Panc1 (cell line): ENCODE measurements around the gene COX17. TPM values are rescaled to one million over a fixed set of nuclear protein-coding genes. Genes with fewer than 3 reads are reported as not detected.

Experiments used
- ATAC-seq: fragments of 200-7000 bp; cut with Tn5 transposase; 2 replicates; pipeline ENCODE4 v1.9.1; 2020; ENCODE audit warnings: mild to moderate bottlenecking, moderate library complexity
- BruUV-seq: library from RNA; stranded (reverse); fragments of 400-500 nt; replicated peaks from 2 replicates; lab custom pipeline; 2021; lab: Mats Ljungman, UMichigan
- CTCF ChIA-PET: fragments of 300-600 bp; sonication (Branson Sonifier 250); formaldehyde crosslinking; loops from one replicate; lab custom pipeline; 2022; ENCODE audit warnings: antibody characterized with exemption; lab: Charles Lee
- POLR2A ChIA-PET: fragments of 300-600 bp; sonication (Branson Sonifier 250); formaldehyde crosslinking; loops from one replicate; lab custom pipeline; 2022; ENCODE audit warnings: antibody characterized with exemption; lab: Charles Lee
- DNase-seq: peaks from one replicate; pipeline ENCODE4 v3.0.0-alpha.2; 2010; ENCODE audit warnings: low read depth, low spot score
- H3K27ac ChIP-seq: 2 replicates; pipeline ENCODE4 v1.5.1; 2011; ENCODE audit warnings: mild to moderate bottlenecking, low read length, inconsistent platforms
- H3K27me3 ChIP-seq: fragments of 200-500 bp; sonication (Bioruptor generic); 2 replicates; pipeline ENCODE4 v1.6.0; 2014; ENCODE audit warnings: low read length, inconsistent platforms; ENCODE audit not compliant: control insufficient read depth, insufficient read depth
- H3K36me3 ChIP-seq: fragments of 200-500 bp; sonication (Bioruptor generic); 2 replicates; pipeline ENCODE4 v1.5.1; 2014; ENCODE audit warnings: inconsistent platforms, mild to moderate bottlenecking, low read length, moderate library complexity; ENCODE audit not compliant: control insufficient read depth, insufficient read depth
- H3K4me1 ChIP-seq: 2 replicates; pipeline ENCODE4 v1.5.1; 2011; ENCODE audit warnings: inconsistent platforms, mild to moderate bottlenecking, low read length, moderate library complexity; ENCODE audit not compliant: control insufficient read depth, insufficient read depth
- H3K4me3 ChIP-seq, 2 experiments: 2 replicates each; pipeline ENCODE4 v1.5.1; 2011 to 2012; ENCODE audit warnings: low read depth in 2 of 2, low read length in 2 of 2, mild to moderate bottlenecking in 2 of 2, inconsistent platforms in 1 of 2, moderate library complexity in 1 of 2
- H3K9me3 ChIP-seq: fragments of 200-500 bp; sonication (Bioruptor generic); 2 replicates; pipeline ENCODE4 v1.5.1; 2014; ENCODE audit warnings: low read depth, mild to moderate bottlenecking, inconsistent platforms, low read length, moderate library complexity; ENCODE audit not compliant: control insufficient read depth, insufficient read depth
- CTCF ChIP-seq: fragments of 450-650 bp; IDR thresholded peaks from 2 replicates; pipeline ENCODE4 v1.5.1; 2017; ENCODE audit warnings: mild to moderate bottlenecking
- POLR2AphosphoS5 ChIP-seq: IDR thresholded peaks from 2 replicates; pipeline ENCODE4 v1.6.1; 2012; ENCODE audit warnings: mild to moderate bottlenecking, low read depth, low read length, moderate library complexity
- REST ChIP-seq, 2 experiments: IDR thresholded peaks; 2 replicates each; pipeline ENCODE4 v1.6.1; 2011 to 2012; ENCODE audit warnings: low read depth in 2 of 2, control low read depth in 1 of 2, low read length in 1 of 2, mild to moderate bottlenecking in 1 of 2, moderate library complexity in 1 of 2; ENCODE audit not compliant: insufficient read depth in 1 of 2
- SIN3A ChIP-seq: IDR thresholded peaks from 2 replicates; pipeline ENCODE4 v1.6.1; 2012; ENCODE audit warnings: low read depth, mild to moderate bottlenecking, low read length, moderate library complexity, borderline replicate concordance; ENCODE audit not compliant: insufficient read depth
- TCF7L2 ChIP-seq: IDR thresholded peaks from 2 replicates; pipeline ENCODE4 v1.6.1; 2011; ENCODE audit warnings: mild to moderate bottlenecking, low read depth, low read length, inconsistent platforms
- in situ Hi-C: cut with HindIII; loops from 2 replicates; pipeline ENCODE4 v1.10.0; 2016; ENCODE audit warnings: low sequenced_read_pairs, low pct_unique_long_range_greater_than_20kb
- intact Hi-C: fragments of 100-400 bp; cut with micrococcal nuclease; formaldehyde crosslinking; loops from one replicate; pipeline ENCODE4 v1.10.0; 2022; ENCODE audit not compliant: unreplicated experiment
- total RNA-seq: library from RNA; stranded (reverse); gene quantifications from one replicate; pipeline ENCODE4 v1.2.1, GENCODE V29; 2021; ENCODE audit not compliant: unreplicated experiment

Gene COX17
- total RNA-seq, 1 experiment from 2014 or later, result 81.6 TPM

GRCh38 chr3:119672776-119673175, 4.4 kb downstream of the COX17 start:
- no peak overlapping the region for H3K27ac ChIP-seq
- H3K27me3 ChIP-seq, result no peaks in the 10 kb centered on the region
- DNase-seq (no peak), ATAC-seq (no peak)
- peaks cover 47% of the 10 kb centered on the region for H3K36me3 ChIP-seq
- intact Hi-C loops, result no loop called here
- CTCF ChIA-PET, result no interaction called here
- no peak overlapping the region for H3K4me3 ChIP-seq
- H3K9me3 ChIP-seq, result no peaks in the 10 kb centered on the region
- BruUV-seq, result no TSS peak
- POLR2A ChIA-PET, result no interaction called here
- H3K4me1 ChIP-seq, result peaks cover 17% of the 10 kb centered on the region
- TF ChIP-seq TCF7L2 (no peak), POLR2AphosphoS5 (no peak), CTCF (no peak), REST (IDR thresholded peaks at IDR 0.05; ENCODE audit: insufficient read depth in 1 of 2, low read depth in 2 of 2, low read length in 1 of 2) (no peak), SIN3A (no peak)
- in situ Hi-C loops, result no loop called here

GRCh38 chr3:119669906-119670570, 7.2 kb downstream of the COX17 start:
- intact Hi-C loops, result no loop called here
- Histone ChIP-seq H3K4me1 (0 out of 2 replicates have a peak, but pooled peaks cover 4% of the 10 kb centered on the region), H3K27ac (no peak overlapping the region), H3K9me3 (no peaks in the 10 kb centered on the region), H3K4me3 (no peak overlapping the region), H3K36me3 (peaks cover 44% of the 10 kb centered on the region), H3K27me3 (no peaks in the 10 kb centered on the region)
- DNase-seq (no peak), ATAC-seq (no peak)
- in situ Hi-C loops, result no loop called here
- ChIA-PET POLR2A (no interaction called here), CTCF (no interaction called here)
- no peak for TF ChIP-seq CTCF
- no peak for TF ChIP-seq SIN3A
- no peak for TF ChIP-seq POLR2AphosphoS5
- no peak for TF ChIP-seq REST (IDR thresholded peaks at IDR 0.05; ENCODE audit: insufficient read depth in 1 of 2, low read depth in 2 of 2, low read length in 1 of 2)
- TF ChIP-seq TCF7L2, result no peak
- BruUV-seq, result no TSS peak
